ENCODE measurements around the gene PRKAG2.

- TF ChIP-seq POLR2AphosphoS5 (IDR thresholded peaks at IDR 0.05; ENCODE audit: borderline replicate concordance, low read depth, low read length) (no peak), EZH2 (IDR thresholded peaks at IDR 0.05) (no peak)
Observed at GRCh38 chr7:151845412-151846205, 31.3 kb downstream of the PRKAG2 start.

All from SK-N-MC (cell line).